Fibroblast of pulmonary artery (primary cell): Measurements from ENCODE around the gene PEX11G.
A peak's percentile ranks its signal among the peaks of the same experiment; 100 is the strongest.
"Not testable (repeated sequence)": the region's sequence is repeated elsewhere in the genome, so short reads cannot be mapped to it uniquely, and the experiment has no call there.

Experiments used
- DNase-seq: peaks from one replicate; pipeline ENCODE4 v3.0.0-alpha.2; 2010; ENCODE audit warnings: low read depth
- H3K4me3 ChIP-seq: replicated peaks from 2 replicates; pipeline ENCODE4 v1.5.1; 2011; ENCODE audit warnings: low read depth, mild to moderate bottlenecking, control low read depth, low read length, moderate library complexity
- TF ChIP-seq, protein P1 (sequence below): IDR thresholded peaks from 2 replicates; pipeline ENCODE4 v1.5.1; 2011; ENCODE audit warnings: mild to moderate bottlenecking, control low read depth, low read length, inconsistent platforms; ENCODE audit errors: missing control alignments

The PEX11G gene

DNA sequence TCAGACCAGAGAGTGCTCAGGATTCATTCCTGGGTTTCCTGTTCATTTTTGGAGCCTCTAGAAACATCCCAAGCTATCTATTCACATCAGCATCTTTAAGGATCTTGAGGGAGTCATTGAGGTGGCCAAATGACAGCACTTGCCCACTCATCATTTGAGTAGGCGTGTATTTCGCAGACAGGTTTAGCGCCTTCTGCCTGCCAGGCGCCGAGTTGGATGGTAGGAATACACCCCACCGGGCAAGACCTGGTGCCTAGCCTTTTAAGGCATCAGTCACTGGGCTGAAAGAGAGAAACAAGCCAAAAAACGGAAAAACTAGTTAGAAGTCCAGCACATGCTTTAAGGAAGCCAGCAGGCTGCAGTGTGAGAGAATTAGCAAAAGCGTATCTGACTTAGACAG lies 33.8 kb downstream of the PEX11G start:
- no peak overlapping the region for H3K4me3 ChIP-seq
- DNase-seq, result no peak
- TF ChIP-seq, protein P1, sequence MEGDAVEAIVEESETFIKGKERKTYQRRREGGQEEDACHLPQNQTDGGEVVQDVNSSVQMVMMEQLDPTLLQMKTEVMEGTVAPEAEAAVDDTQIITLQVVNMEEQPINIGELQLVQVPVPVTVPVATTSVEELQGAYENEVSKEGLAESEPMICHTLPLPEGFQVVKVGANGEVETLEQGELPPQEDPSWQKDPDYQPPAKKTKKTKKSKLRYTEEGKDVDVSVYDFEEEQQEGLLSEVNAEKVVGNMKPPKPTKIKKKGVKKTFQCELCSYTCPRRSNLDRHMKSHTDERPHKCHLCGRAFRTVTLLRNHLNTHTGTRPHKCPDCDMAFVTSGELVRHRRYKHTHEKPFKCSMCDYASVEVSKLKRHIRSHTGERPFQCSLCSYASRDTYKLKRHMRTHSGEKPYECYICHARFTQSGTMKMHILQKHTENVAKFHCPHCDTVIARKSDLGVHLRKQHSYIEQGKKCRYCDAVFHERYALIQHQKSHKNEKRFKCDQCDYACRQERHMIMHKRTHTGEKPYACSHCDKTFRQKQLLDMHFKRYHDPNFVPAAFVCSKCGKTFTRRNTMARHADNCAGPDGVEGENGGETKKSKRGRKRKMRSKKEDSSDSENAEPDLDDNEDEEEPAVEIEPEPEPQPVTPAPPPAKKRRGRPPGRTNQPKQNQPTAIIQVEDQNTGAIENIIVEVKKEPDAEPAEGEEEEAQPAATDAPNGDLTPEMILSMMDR, result no peak

DNA sequence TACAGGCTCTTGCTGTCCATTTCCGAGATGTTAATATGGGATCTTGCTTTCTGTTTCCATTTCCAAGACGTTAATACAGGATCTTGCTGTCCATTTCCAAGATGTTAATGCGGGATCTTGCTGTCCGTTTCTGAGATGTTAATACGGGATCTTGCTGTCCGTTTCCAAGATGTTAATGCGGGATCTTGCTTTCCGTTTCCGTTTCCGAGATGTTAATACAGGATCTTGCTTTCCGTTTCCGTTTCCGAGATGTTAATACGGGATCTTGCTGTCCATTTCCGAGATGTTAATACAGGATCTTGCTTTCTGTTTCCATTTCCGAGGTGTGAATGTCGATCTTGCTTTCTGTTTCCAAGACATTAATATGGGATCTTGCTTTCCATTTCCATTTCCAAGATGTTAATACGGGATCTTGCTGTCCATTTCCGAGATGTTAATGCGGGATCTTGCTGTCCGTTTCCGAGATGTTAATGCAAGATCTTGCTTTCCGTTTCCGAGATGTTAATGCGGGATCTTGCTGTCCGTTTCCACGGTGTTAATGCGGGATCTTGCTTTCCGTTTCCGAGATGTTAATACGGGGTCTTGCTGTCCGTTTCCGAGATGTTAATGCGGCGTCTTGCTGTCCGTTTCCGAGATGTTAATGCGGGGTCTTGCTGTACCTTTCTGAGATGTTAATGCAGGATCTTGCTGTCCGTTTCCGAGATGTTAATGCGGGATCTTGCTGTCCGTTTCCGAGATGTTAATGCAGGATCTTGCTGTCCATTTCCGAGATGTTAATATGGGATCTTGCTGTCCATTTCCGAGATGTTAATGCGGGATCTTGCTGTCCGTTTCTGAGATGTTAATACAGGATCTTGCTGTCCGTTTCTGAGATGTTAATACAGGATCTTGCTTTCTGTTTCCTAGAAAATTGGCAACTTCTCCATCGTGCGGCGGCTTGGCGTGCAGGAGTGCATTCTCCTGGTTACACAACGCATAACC lies 38.3 kb downstream of the PEX11G start:
- DNase-seq, result peak; percentile 31
- TF ChIP-seq, protein P1, result no peak
- no peak overlapping the region for H3K4me3 ChIP-seq

DNA sequence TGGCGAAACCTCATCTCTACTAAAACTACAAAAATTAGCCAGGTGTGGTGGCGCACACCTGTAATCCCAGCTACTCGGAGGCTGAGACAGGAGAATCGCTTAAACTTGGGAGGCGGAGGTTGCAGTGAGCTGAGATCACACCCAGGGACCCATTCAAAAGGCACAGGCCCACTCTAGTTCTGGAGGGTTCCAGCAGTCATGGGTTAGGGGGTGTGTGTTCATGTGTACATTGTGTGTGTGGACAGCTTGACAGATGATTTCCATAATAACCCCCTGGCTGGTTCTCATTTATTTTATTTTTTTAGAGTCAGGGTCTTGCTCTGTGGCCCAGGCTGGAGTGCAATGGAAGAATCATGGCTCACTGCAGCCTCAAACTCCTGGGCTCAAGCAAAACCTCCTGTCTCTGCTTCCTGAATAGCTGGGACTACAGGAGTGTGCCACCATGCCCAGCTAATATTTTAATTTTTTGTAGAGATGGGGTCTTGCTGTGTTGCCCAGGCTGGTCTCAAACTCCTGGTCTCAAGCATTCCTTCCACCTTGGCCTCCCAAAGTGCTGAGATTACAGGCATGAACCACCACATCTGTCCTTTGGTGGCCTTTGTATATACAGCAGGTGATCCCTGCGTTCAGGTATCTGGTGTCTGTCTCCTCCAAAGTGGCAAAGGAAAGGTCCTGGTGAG lies 39.3 kb downstream of the PEX11G start:
- not testable (repeated sequence) for H3K4me3 ChIP-seq, DNase-seq

DNA sequence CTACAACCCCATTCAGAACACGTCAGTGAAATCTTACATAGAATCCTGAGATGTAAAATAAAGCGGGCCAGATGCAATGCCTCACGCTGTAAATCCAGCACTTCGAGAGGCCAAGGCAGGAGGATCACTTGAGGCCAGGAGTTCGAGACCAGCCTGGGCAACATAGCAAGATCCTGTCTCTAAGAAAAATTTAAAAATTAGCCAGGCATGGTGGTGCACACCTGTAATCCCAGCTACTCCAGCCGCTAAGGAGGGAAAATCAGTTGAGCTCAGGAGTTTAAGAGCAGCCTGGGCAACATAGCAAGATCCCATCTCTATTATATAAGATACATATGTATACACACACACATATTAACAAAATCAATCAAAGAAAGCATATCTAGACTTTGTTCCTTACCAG lies 41.2 kb downstream of the PEX11G start:
- H3K4me3 ChIP-seq, result no peak overlapping the region
- TF ChIP-seq, protein P1, result no peak
- no peak for DNase-seq

DNA sequence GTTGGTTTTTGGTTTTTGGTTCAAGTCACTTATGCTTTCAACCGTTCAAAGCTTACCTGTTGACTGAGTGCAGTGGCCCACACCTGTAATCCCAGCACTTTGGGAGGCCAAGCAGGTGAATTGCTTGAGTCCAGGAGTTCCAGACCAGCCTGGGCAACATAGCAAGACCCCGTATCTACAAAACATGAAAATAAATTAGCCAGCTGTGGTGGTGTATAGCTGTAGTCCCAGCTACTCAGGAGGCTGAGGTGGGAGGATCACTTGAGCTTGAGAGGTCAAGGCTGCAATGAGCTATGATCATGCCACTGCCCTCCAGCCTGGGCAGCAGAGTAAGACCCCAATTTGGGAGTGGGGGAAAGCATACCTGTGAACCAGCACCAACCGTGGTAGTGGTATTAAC lies 43.7 kb downstream of the PEX11G start:
- H3K4me3 ChIP-seq, result no peak overlapping the region
- TF ChIP-seq, protein P1, result no peak
- no peak for DNase-seq

DNA sequence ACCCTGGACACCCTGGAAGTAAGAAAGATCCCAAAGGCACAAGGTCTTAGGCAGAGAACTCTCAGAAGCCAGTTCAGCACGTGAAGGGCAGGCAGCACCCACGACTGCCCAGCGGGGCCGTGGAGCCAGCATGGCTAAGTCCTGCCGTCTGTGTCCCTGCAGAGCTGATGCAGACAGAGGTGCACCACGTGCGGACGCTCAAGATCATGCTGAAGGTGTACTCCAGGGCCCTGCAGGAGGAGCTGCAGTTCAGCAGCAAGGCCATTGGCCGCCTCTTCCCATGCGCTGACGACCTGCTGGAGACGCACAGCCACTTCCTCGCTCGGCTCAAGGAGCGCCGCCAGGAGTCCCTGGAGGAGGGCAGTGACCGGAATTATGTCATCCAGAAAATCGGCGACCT lies 44.8 kb downstream of the PEX11G start:
- H3K4me3 ChIP-seq, result no peak overlapping the region
- DNase-seq, result no peak
- TF ChIP-seq, protein P1, result no peak

DNA sequence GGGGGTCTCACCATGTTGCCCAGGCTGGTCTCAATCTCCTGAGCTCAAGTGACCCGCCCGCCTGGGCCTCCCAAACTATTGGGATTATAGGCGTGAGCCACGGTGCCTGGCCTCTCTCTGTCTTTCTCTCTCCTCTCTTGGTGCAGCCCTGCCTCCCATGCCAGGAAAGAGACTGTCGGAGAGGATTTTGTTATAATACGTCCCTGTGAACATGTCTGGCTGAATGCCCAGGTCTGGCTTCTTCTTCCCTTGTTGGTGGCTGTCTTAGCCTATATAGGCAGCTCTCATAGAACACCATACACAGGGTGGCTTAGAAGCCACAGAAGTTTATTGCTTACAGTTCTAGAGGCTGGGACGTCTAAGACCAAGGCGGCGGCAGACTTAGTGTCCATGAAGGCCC lies 46.4 kb downstream of the PEX11G start:
- DNase-seq, result peak; percentile 33
- TF ChIP-seq, protein P1, result no peak
- no peak overlapping the region for H3K4me3 ChIP-seq
